SH-SY5Y (cell line): Measurements from ENCODE around the gene PTCD3.

Experiments used
- GATA2 ChIP-seq: IDR thresholded peaks from 2 replicates; pipeline ENCODE4 v1.6.1; 2011; ENCODE audit warnings: mild to moderate bottlenecking, low read depth, low read length
- GATA3 ChIP-seq: IDR thresholded peaks from 2 replicates; pipeline ENCODE4 v1.6.1; 2011; ENCODE audit warnings: low read depth, mild to moderate bottlenecking, low read length, moderate library complexity

DNA sequence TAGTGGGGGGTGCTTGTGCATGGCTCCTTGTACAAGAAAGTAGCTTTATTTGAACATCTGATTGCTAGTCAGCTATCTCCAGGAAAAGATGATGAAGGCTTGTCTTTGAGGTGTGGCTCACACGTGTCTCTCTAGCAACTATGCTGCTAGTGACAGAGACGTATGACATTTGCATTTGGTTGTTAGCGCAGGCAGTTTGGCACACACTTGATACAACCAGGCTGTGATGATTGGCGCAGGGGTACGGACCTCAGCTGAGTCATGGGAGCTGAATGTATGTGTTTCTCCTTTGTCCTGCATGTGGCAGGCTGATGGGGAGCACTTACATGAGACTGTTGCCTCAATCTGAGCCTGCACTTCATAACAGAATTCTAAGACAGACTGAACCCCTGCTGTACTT is 29.6 kb downstream of the PTCD3 start:
- TF ChIP-seq GATA2 = no peak
- TF ChIP-seq GATA3 = no peak
